A549 treated with Mapracorat at 1 μM for 4 hours (cell line): ENCODE results near the gene FCHO1. TPM values are rescaled to one million over a fixed set of nuclear protein-coding genes. Genes with fewer than 3 reads are reported as not detected.

Source experiments
- total RNA-seq: library from RNA; stranded (reverse); fragments of 200-300 nt; extraction: Qiagen RNA extraction; gene quantifications from 5 replicates; pipeline ENCODE4 v1.2.3, GENCODE V29; 2022

FCHO1 gene, protein sequence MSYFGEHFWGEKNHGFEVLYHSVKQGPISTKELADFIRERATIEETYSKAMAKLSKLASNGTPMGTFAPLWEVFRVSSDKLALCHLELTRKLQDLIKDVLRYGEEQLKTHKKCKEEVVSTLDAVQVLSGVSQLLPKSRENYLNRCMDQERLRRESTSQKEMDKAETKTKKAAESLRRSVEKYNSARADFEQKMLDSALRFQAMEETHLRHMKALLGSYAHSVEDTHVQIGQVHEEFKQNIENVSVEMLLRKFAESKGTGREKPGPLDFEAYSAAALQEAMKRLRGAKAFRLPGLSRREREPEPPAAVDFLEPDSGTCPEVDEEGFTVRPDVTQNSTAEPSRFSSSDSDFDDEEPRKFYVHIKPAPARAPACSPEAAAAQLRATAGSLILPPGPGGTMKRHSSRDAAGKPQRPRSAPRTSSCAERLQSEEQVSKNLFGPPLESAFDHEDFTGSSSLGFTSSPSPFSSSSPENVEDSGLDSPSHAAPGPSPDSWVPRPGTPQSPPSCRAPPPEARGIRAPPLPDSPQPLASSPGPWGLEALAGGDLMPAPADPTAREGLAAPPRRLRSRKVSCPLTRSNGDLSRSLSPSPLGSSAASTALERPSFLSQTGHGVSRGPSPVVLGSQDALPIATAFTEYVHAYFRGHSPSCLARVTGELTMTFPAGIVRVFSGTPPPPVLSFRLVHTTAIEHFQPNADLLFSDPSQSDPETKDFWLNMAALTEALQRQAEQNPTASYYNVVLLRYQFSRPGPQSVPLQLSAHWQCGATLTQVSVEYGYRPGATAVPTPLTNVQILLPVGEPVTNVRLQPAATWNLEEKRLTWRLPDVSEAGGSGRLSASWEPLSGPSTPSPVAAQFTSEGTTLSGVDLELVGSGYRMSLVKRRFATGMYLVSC
- 17.7 to 21.9 TPM (median 17.9 TPM) in 5 replicates for total RNA-seq

DNA sequence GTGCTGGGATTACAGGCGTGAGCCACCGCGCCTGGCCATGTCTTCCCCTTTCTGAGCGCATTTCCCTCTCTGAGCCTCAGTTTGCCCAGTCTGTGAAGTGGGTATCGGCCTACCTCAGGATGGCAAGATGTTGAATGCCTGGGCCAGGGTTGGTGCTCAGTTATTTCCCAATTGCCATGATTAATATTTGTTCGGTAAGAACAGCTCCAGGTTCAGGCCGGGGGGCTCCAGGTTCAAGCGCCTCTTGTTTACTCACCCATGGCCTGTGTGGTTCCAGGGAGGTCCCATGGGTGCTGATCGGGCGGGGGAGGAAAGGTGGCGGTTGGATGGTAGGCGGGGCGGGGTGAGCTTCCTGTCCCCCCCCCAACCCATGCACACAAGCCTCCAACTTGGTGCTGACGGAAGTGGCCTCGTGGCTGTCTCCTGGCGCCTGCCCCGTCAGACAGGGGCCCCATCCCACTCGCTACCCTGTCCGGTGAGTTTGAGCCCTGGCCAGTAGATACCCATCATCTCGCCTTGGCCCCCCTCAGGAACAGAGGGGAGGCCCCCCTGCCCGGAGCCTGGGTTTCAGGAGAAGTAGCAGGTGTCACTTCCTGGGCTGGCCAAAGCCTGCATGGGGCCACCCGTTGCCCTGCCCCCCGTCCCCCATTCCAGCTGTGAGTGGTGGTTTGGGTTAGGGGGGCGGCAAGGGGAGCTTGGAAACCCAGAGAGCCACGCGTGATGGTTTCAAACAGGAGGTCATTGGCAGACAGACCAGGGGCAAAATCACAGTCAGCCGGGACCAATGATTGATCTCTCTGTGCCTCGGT lies at the start of gene FCHO1:
FCHO1 (plus strand) TSS at position 375 of the 809 bp plus-strand sequence. CDS start 3,688 bp downstream, outside the sequence.

DNA sequence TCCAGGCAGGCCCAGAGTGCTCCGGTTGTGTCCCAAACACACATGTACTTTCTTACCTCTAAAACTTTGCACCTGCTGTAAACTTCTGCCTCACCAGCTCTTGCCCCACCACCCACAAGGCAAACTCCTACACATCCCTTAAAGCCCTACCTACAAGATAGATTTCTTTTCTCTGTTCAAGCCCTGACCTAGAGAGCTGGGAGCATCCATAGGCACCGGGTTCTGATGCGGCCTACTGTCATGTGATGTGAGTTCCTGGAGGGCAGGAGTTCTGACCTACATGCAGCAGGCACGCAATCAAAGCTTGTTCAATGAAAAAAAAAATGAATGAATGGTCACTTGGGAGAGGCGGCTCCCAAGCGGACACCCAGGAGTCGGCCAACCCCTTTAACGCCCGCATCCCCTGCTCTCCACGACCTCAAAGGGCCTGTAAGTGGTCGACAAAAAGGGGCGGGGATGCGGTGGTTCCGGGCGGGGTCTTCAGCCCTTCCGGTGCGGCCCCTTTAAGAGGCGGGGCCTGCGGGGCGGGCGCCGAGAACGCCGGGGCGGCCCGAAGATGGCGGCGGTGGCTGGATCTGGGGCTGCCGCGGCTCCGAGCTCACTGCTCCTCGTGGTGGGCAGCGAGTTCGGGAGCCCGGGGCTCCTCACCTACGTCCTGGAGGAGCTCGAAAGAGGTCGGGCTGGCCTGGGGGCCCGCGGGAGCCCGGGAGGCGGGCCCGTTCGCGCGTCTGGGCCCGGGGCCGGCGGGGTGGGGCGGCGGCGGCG lies 32.1 kb upstream of the FCHO1 start, which contains the start of gene MAP1S:
MAP1S (plus strand) TSS at position 534 of the 765 bp plus-strand sequence; CDS start at position 557, 23 bp downstream.

GRCh38 chr19:17794731-17795494 lies 43.6 kb downstream of the FCHO1 start, which contains the start of gene B3GNT3:
TSS of gene B3GNT3 (plus strand) at chr19:17795138. CDS start at chr19:17807808, 12,670 bp downstream.

GRCh38 chr19:17821190-17821589 lies 69.9 kb downstream of the FCHO1 start, which contains the start of gene INSL3:
TSS of gene INSL3 (minus strand) at chr19:17821519. CDS start at chr19:17821506, 13 bp downstream.

Other genes with a start within 250 kb of the FCHO1 start
- 46.6 to 76.0 TPM (median 72.5 TPM) in 5 replicates for gene PGLS, start 239.8 kb upstream of the FCHO1 start, total RNA-seq
- 55.3 to 75.3 TPM (median 70.2 TPM) in 5 replicates for gene COLGALT1, start 195.8 kb upstream of the FCHO1 start, total RNA-seq
- 1.3 to 2.0 TPM (median 1.7 TPM) in 5 replicates for gene UNC13A, start 63.1 kb upstream of the FCHO1 start, total RNA-seq
- gene MAP1S, start 32.0 kb upstream of the FCHO1 start, total RNA-seq = 21.2 to 37.0 TPM (median 31.1 TPM) in 5 replicates
- 3.6 to 4.9 TPM (median 4.3 TPM) in 5 replicates for gene B3GNT3, start 43.7 kb downstream of the FCHO1 start, total RNA-seq
- 0.33 to 0.85 TPM (median 0.60 TPM) in 5 replicates for gene INSL3, start 70.0 kb downstream of the FCHO1 start, total RNA-seq
- gene JAK3, start 96.5 kb downstream of the FCHO1 start, total RNA-seq = 0.18 to 0.41 TPM (median 0.29 TPM) in 5 replicates
- 1,833 to 2,279 TPM (median 2,212 TPM) in 5 replicates for gene RPL18A, start 108.4 kb downstream of the FCHO1 start, total RNA-seq
- 0.12 to 0.20 TPM (median 0.15 TPM) in 5 replicates for gene SLC5A5, start 120.5 kb downstream of the FCHO1 start, total RNA-seq
- 97.0 to 117 TPM (median 111 TPM) in 5 replicates for gene CCDC124, start 181.5 kb downstream of the FCHO1 start, total RNA-seq
- 0.22 to 0.53 TPM (median 0.49 TPM) in 5 replicates for gene KCNN1, start 215.6 kb downstream of the FCHO1 start, total RNA-seq